ENCODE results near the gene CENPU. TPM values are rescaled to one million over a fixed set of nuclear protein-coding genes. Genes with fewer than 3 reads are reported as not detected.
A peak's percentile ranks its signal among the peaks of the same experiment; 100 is the strongest.
"Not testable (repeated sequence)": the region's sequence is repeated elsewhere in the genome, so short reads cannot be mapped to it uniquely, and the experiment has no call there.

CENPU gene
- polyA plus RNA-seq, 4 donors, result 1.6 to 17.2 (median 6.9) TPM

DNA sequence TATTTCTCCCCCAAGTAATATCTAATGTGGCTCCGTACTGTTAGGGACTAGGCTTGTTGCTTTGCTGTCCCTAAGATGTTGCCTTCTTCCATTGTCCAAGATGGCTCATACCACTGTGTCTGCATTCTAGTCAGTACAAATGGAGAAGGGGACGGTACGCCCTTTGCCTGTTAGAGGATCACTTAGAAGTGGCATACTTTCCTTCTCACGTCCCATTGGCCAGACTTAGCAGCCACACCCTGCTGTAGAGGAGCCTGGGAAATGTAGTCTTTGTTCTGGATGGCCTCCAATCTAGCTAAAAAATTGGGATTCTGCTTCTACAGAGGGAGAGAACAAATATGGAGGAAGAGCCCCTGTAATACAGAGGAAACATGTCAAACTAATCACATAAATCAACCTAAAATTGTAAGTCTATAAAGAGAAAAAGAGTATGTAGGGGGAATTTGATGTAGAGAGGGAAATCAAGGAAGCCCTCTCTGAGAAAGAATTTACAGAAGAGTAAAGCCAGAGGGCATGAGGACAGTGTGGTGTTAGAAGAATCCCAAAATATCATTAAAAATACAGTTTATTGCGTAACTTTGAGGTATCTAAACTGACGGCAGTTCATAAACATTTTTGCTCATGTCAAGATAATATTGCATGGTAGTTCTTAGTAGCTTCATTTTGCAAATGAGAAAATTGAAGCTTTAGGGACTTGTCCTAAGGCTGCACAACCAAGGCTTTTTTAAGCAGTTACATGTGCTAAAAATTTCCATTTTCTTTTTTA lies 69.3 kb downstream of the CENPU start:
- no peaks in the 10 kb centered on the region for H3K9me3 ChIP-seq (ENCODE audit: control insufficient read depth in 2 of 2, insufficient read depth in 1 of 2, low read depth in 1 of 2, low read length in 1 of 2)
- 66 to 75% (median 71%) methylated on average over 6 of the region's 6 CpGs for WGBS, 3 donors
- H3K27me3 ChIP-seq (ENCODE audit: control insufficient read depth in 3 of 3, insufficient read depth in 3 of 3, low read length in 3 of 3), result no peaks in the 10 kb centered on the region
- H3K4me1 ChIP-seq (ENCODE audit: control insufficient read depth in 3 of 3, insufficient read depth in 2 of 3, low read depth in 1 of 3, low read length in 2 of 3), result peaks cover 0 to 6% (median 0%) of the 10 kb centered on the region in 3 donors
- FAIRE-seq (no peak), DNase-seq (peak in 1 of 2 donors; percentile 31)
- peaks cover 0 to 21% (median 0%) of the 10 kb centered on the region in 3 donors for H3K36me3 ChIP-seq (ENCODE audit: control insufficient read depth in 3 of 3, insufficient read depth in 2 of 3, low read depth in 1 of 3, low read length in 3 of 3)
- H3K4me3 ChIP-seq (ENCODE audit: low read depth in 1 of 3, low read length in 3 of 3), result no peak overlapping the region
- no peak overlapping the region for H3K27ac ChIP-seq (ENCODE audit: low read depth in 1 of 3, low read length in 2 of 3)

DNA sequence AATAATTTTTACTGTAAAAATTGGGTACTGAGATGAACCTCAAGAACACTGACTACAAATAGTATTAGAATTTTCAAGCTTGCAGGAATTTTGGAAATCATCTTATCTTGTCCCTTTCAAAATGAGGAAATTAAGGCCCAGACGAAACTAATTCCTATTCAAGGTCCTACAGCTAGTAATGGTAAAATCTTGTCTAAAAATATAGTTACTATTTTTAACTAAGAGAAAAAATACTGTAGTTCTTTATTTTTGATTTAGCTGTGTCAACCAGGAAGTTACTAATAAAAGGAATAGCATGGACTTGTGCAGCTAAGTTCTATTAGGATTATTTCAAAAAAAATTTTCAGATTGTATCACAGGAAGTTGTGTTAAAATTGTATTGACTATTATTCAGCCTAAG lies 71.7 kb downstream of the CENPU start:
- DNase-seq (no peak), FAIRE-seq (peak; percentile 78)
- no peaks in the 10 kb centered on the region for H3K9me3 ChIP-seq (ENCODE audit: control insufficient read depth in 2 of 2, insufficient read depth in 1 of 2, low read depth in 1 of 2, low read length in 1 of 2)
- H3K27ac ChIP-seq (ENCODE audit: low read depth in 1 of 3, low read length in 2 of 3), result no peak overlapping the region
- 72 to 92% (median 92%) methylated on average over 1 of the region's 1 CpG for WGBS, 3 donors
- no peak overlapping the region for H3K4me3 ChIP-seq (ENCODE audit: low read depth in 1 of 3, low read length in 3 of 3)
- no peaks in the 10 kb centered on the region for H3K27me3 ChIP-seq (ENCODE audit: control insufficient read depth in 3 of 3, insufficient read depth in 3 of 3, low read length in 3 of 3)
- peaks cover 0 to 3% (median 0%) of the 10 kb centered on the region in 3 donors for H3K4me1 ChIP-seq (ENCODE audit: control insufficient read depth in 3 of 3, insufficient read depth in 2 of 3, low read depth in 1 of 3, low read length in 2 of 3)
- H3K36me3 ChIP-seq (ENCODE audit: control insufficient read depth in 3 of 3, insufficient read depth in 2 of 3, low read depth in 1 of 3, low read length in 3 of 3), result peaks cover 0 to 10% (median 0%) of the 10 kb centered on the region in 3 donors

DNA sequence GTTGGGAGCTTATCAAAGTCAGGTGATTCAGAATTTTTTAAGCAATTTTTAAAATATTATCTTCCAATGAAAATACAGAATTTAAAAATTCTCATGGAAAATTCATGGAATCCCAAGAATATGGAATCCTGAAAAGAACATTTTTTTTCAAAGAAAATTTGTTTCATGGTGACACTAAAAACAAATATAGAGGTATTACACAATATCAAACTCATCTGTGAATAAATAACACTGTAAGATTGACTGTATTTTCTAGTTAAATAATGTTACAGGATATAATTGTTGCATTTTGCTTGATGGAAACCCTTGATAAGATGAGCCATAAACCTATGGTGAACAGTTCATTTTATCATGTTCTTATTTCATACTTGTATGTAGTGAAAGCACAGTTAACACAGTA lies 72.9 kb downstream of the CENPU start:
- no peak for FAIRE-seq
- peaks cover 0 to 8% (median 0%) of the 10 kb centered on the region in 3 donors for H3K36me3 ChIP-seq (ENCODE audit: control insufficient read depth in 3 of 3, insufficient read depth in 2 of 3, low read depth in 1 of 3, low read length in 3 of 3)

DNA sequence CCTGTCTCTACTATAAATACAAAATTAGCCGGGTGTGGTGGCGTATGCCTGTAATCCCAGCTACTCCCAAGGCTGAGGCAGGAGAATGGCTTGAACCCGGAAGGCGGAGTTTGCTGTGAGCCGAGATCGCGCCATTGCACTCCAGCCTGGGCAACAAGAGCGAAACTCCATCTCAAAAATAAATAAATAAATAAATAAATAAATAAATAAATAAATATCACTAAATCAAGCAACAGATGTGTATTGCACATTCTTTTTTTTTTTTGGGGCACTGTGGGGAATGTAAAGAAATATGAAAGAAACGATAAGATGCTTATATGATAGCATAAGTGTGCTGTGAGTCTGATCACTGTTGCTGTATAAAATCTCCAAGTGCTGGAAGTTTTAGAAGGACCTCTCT lies 76.1 kb downstream of the CENPU start:
- not testable (repeated sequence) for H3K9me3 ChIP-seq (ENCODE audit: control insufficient read depth in 2 of 2, insufficient read depth in 1 of 2, low read depth in 1 of 2, low read length in 1 of 2); H3K27me3 ChIP-seq (ENCODE audit: control insufficient read depth in 3 of 3, insufficient read depth in 3 of 3, low read length in 3 of 3); H3K4me3 ChIP-seq (ENCODE audit: low read depth in 1 of 3, low read length in 3 of 3); H3K4me1 ChIP-seq (ENCODE audit: control insufficient read depth in 3 of 3, insufficient read depth in 2 of 3, low read depth in 1 of 3, low read length in 2 of 3); H3K27ac ChIP-seq (ENCODE audit: low read depth in 1 of 3, low read length in 2 of 3); DNase-seq; FAIRE-seq
- peaks cover 0 to 12% (median 2%) of the 10 kb centered on the region in 3 donors for H3K36me3 ChIP-seq (ENCODE audit: control insufficient read depth in 3 of 3, insufficient read depth in 2 of 3, low read depth in 1 of 3, low read length in 3 of 3)
- 98 to 100% (median 98%) methylated on average over 9 of the region's 9 CpGs for WGBS, 3 donors

More for the DNA sequence above, 72.9 kb downstream of the CENPU start:
- Histone ChIP-seq H3K9me3 (ENCODE audit: control insufficient read depth in 2 of 2, insufficient read depth in 1 of 2, low read depth in 1 of 2, low read length in 1 of 2) (no peaks in the 10 kb centered on the region), H3K27me3 (ENCODE audit: control insufficient read depth in 3 of 3, insufficient read depth in 3 of 3, low read length in 3 of 3) (no peaks in the 10 kb centered on the region), H3K27ac (ENCODE audit: low read depth in 1 of 3, low read length in 2 of 3) (no peak overlapping the region), H3K4me3 (ENCODE audit: low read depth in 1 of 3, low read length in 3 of 3) (no peak overlapping the region), H3K4me1 (ENCODE audit: control insufficient read depth in 3 of 3, insufficient read depth in 2 of 3, low read depth in 1 of 3, low read length in 2 of 3) (no peaks in the 10 kb centered on the region)
- DNase-seq, result no peak

DNA sequence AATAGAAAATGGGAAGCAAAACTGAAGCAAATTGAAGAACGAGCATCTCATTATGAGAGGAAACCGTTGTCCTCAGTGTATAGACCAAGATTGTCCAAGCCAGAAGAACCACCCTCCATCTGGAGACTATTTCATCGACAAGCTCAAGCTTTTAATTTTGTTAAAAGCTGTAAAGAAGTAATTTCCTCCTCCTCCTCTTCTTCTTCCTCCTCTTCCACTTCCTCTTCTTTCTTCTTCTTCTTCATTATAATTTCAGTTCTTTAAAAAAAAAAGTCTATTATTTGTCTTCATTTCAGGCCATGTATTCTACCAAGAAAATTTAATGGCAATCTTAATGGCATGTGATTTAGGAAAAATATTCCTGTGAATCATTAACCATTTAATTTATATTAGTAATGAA lies 76.8 kb downstream of the CENPU start:
- WGBS, 3 donors, result 82 to 95% (median 90%) methylated on average over 3 of the region's 3 CpGs
- FAIRE-seq (no peak), DNase-seq (no peak)
- peaks cover 0 to 12% (median 2%) of the 10 kb centered on the region in 3 donors for H3K36me3 ChIP-seq (ENCODE audit: control insufficient read depth in 3 of 3, insufficient read depth in 2 of 3, low read depth in 1 of 3, low read length in 3 of 3)
- no peaks in the 10 kb centered on the region for H3K9me3 ChIP-seq (ENCODE audit: control insufficient read depth in 2 of 2, insufficient read depth in 1 of 2, low read depth in 1 of 2, low read length in 1 of 2)
- H3K27ac ChIP-seq (ENCODE audit: low read depth in 1 of 3, low read length in 2 of 3), result no peak overlapping the region
- no peaks in the 10 kb centered on the region for H3K27me3 ChIP-seq (ENCODE audit: control insufficient read depth in 3 of 3, insufficient read depth in 3 of 3, low read length in 3 of 3)
- H3K4me3 ChIP-seq (ENCODE audit: low read depth in 1 of 3, low read length in 3 of 3), result no peak overlapping the region
- no peaks in the 10 kb centered on the region for H3K4me1 ChIP-seq (ENCODE audit: control insufficient read depth in 3 of 3, insufficient read depth in 2 of 3, low read depth in 1 of 3, low read length in 2 of 3)

DNA sequence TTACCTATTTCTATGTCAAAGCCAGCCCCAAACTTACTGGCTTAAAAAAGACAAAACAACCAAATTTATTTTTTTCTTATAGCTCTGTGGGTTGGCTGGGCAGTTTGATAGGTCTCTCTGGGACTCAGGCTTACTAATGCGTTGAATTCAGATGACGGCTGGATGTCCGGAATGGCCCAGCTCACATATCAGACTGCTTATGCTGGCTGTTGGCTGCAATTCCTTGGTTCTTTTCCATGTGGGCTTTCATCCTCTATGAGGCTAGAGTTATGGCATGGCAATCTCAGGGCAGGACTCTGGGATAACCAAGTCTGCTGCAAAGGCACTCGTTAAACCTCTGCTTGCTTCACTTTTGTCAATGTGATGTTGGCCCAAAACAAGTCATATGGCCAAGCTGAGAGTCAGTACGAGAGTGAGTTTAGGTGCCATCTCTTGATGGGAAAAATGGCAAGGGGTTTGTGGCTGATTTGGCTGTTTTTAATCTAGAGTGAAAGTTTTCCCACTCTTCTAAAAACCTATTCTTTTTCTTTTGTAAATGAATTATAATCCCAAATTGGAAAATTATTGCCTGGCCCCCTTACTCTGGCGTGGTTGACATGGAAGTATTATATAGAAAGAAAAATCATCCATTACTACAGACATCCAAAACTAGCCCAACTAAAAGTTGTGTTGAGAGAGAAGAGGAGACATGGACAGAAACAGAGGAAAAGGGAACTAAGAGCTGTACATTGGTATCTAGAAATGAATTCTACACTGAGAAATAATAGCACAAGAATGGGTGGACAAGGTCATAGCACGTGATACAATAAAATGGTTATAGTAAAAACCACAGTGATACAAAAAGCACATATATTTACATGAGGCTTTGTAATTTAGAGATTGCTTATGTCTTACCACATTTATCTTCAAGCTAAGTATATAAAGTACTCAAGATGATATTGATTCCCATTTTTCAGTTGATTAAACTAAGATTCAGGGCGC lies 77.7 kb downstream of the CENPU start:
- FAIRE-seq (no peak), DNase-seq (no peak)
- WGBS, 3 donors, result 91 to 96% (median 95%) methylated on average over 8 of the region's 8 CpGs
- no peak overlapping the region for H3K4me3 ChIP-seq (ENCODE audit: low read depth in 1 of 3, low read length in 3 of 3)
- no peaks in the 10 kb centered on the region for H3K4me1 ChIP-seq (ENCODE audit: control insufficient read depth in 3 of 3, insufficient read depth in 2 of 3, low read depth in 1 of 3, low read length in 2 of 3)
- H3K36me3 ChIP-seq (ENCODE audit: control insufficient read depth in 3 of 3, insufficient read depth in 2 of 3, low read depth in 1 of 3, low read length in 3 of 3), result peaks cover 0 to 9% (median 2%) of the 10 kb centered on the region in 3 donors
- no peak overlapping the region for H3K27ac ChIP-seq (ENCODE audit: low read depth in 1 of 3, low read length in 2 of 3)
- H3K9me3 ChIP-seq (ENCODE audit: control insufficient read depth in 2 of 2, insufficient read depth in 1 of 2, low read depth in 1 of 2, low read length in 1 of 2), result no peaks in the 10 kb centered on the region
- no peaks in the 10 kb centered on the region for H3K27me3 ChIP-seq (ENCODE audit: control insufficient read depth in 3 of 3, insufficient read depth in 3 of 3, low read length in 3 of 3)

DNA sequence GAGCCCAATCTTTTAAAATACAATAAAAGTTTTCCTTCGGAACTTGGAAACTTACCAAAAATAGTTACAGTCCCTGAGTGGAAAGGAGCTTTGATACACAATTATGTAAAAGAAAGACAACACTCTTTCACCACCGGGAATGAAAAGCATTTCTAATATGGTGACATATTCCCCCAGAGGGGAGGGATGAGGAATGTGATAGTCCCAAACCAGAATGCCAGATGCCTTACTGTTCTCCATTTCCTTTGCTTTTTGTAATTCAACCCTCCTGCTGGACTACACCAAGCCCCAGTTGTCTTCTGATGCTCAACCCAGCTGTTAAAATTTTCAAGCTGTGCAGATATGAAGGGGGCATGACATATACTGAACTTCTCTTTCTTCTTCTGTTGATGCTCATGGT lies 80.2 kb downstream of the CENPU start:
- no peak for FAIRE-seq
- Histone ChIP-seq H3K9me3 (ENCODE audit: control insufficient read depth in 2 of 2, insufficient read depth in 1 of 2, low read depth in 1 of 2, low read length in 1 of 2) (no peaks in the 10 kb centered on the region), H3K27me3 (ENCODE audit: control insufficient read depth in 3 of 3, insufficient read depth in 3 of 3, low read length in 3 of 3) (no peaks in the 10 kb centered on the region), H3K36me3 (ENCODE audit: control insufficient read depth in 3 of 3, insufficient read depth in 2 of 3, low read depth in 1 of 3, low read length in 3 of 3) (peaks cover 0 to 7% (median 2%) of the 10 kb centered on the region in 3 donors), H3K27ac (ENCODE audit: low read depth in 1 of 3, low read length in 2 of 3) (no peak overlapping the region), H3K4me3 (ENCODE audit: low read depth in 1 of 3, low read length in 3 of 3) (no peak overlapping the region), H3K4me1 (ENCODE audit: control insufficient read depth in 3 of 3, insufficient read depth in 2 of 3, low read depth in 1 of 3, low read length in 2 of 3) (peaks cover 0 to 6% (median 3%) of the 10 kb centered on the region in 3 donors)
- no peak for DNase-seq
- 12 to 43% (median 36%) methylated on average over 2 of the region's 2 CpGs for WGBS, 3 donors

DNA sequence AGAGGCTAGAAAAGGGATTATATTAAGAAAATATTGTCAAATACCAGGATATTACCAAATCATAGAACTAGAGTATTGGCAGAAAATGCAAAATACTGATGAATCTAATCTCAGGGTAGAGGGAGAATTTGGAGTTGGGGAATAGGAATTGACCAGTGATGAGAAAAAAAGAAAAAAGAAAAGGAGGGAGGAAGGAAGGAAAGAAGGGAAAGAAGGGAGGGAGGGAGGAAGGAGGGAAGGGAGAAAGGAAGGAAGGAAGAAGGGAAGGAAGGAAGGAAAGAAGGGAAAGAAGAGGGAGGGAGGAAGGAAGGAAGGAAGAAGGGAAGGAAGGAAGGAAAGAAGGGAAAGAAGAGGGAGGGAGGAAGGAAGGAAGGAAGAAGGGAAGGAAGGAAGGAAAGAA lies 81.2 kb downstream of the CENPU start:
- not testable (repeated sequence) for H3K9me3 ChIP-seq (ENCODE audit: control insufficient read depth in 2 of 2, insufficient read depth in 1 of 2, low read depth in 1 of 2, low read length in 1 of 2); H3K27ac ChIP-seq (ENCODE audit: low read depth in 1 of 3, low read length in 2 of 3); H3K4me1 ChIP-seq (ENCODE audit: control insufficient read depth in 3 of 3, insufficient read depth in 2 of 3, low read depth in 1 of 3, low read length in 2 of 3); H3K4me3 ChIP-seq (ENCODE audit: low read depth in 1 of 3, low read length in 3 of 3); FAIRE-seq; DNase-seq; H3K27me3 ChIP-seq (ENCODE audit: control insufficient read depth in 3 of 3, insufficient read depth in 3 of 3, low read length in 3 of 3); H3K36me3 ChIP-seq (ENCODE audit: control insufficient read depth in 3 of 3, insufficient read depth in 2 of 3, low read depth in 1 of 3, low read length in 3 of 3)

Data from small intestine (tissue), 7 donors.